GM12875 (cell line): ENCODE measurements around the gene LAMB4.

Source experiments
- H3K4me3 ChIP-seq: one replicate; pipeline ENCODE4 v1.5.1; 2011; ENCODE audit warnings: low read depth, low read length, control low read depth
- CTCF ChIP-seq: IDR thresholded peaks from 2 replicates; pipeline ENCODE4 v1.5.1; 2011; ENCODE audit warnings: low read depth, mild to moderate bottlenecking, control low read depth, inconsistent platforms, low read length, moderate library complexity, borderline replicate concordance; ENCODE audit not compliant: insufficient read depth

Gene LAMB4

GRCh38 chr7:107980171-107980570, 150.0 kb downstream of the LAMB4 start:
- H3K4me3 ChIP-seq: no peak overlapping the region
- TF ChIP-seq CTCF: no peak

GRCh38 chr7:107978815-107979408, 151.2 kb downstream of the LAMB4 start:
- no peak for TF ChIP-seq CTCF
- H3K4me3 ChIP-seq: no peak overlapping the region

- H3K4me3 ChIP-seq: no peak overlapping the region
- no peak for TF ChIP-seq CTCF
Observed at GRCh38 chr7:107977048-107977447, 153.1 kb downstream of the LAMB4 start.

- no peak overlapping the region for H3K4me3 ChIP-seq
- TF ChIP-seq CTCF: no peak
Observed at GRCh38 chr7:107976620-107977019, 153.5 kb downstream of the LAMB4 start.

GRCh38 chr7:107975394-107976013, 154.7 kb downstream of the LAMB4 start:
- no peak for TF ChIP-seq CTCF

GRCh38 chr7:107973861-107974260, 156.3 kb downstream of the LAMB4 start:
- TF ChIP-seq CTCF: no peak

More at GRCh38 chr7:107975394-107976013, 154.7 kb downstream of the LAMB4 start:
- no peak overlapping the region for H3K4me3 ChIP-seq

More at GRCh38 chr7:107973861-107974260, 156.3 kb downstream of the LAMB4 start:
- H3K4me3 ChIP-seq: no peak overlapping the region
